Ascending aorta (tissue), 2 donors: Measurements from ENCODE around the gene GRK5. TPM values are rescaled to one million over a fixed set of nuclear protein-coding genes. Genes with fewer than 3 reads are reported as not detected.

Experiments
- DNase-seq, 2 donors: peaks; one replicate each; pipeline ENCODE4 v3.0.0-alpha.2; 2019; ENCODE audit warnings: low spot score in 2 of 2
- H3K27ac ChIP-seq, 2 donors: fragments of 200-600 bp; sonication (generic); one replicate each; pipeline ENCODE4 v1.5.1; 2016 to 2017; ENCODE audit warnings: mild to moderate bottlenecking in 1 of 2
- H3K27me3 ChIP-seq: fragments of 200-600 bp; sonication (generic); one replicate; pipeline ENCODE4 v1.5.1; 2017
- H3K36me3 ChIP-seq, 2 donors: fragments of 200-600 bp; sonication (generic); one replicate each; pipeline ENCODE4 v1.5.1; 2016
- H3K4me1 ChIP-seq, 2 donors: fragments of 200-600 bp; sonication (generic); one replicate each; pipeline ENCODE4 v1.5.1; 2016 to 2017; ENCODE audit warnings: mild to moderate bottlenecking in 1 of 2
- H3K4me3 ChIP-seq, 2 donors: fragments of 200-600 bp; sonication (generic); one replicate each; pipeline ENCODE4 v1.5.1; 2016 to 2017; ENCODE audit warnings: mild to moderate bottlenecking in 1 of 2
- H3K9me3 ChIP-seq, 2 donors: fragments of 200-600 bp; sonication (generic); one replicate each; pipeline ENCODE4 v1.5.1; 2016
- CTCF ChIP-seq, 3 experiments: fragments of 200-600 bp in 2 of 3; fragments of 450-650 bp in 1 of 3; sonication (generic) in 2 of 3; IDR thresholded peaks; one replicate each; pipeline ENCODE4 v1.5.1; 2016 to 2019; ENCODE audit warnings: antibody characterized with exemption in 3 of 3, mild to moderate bottlenecking in 1 of 3, moderate library complexity in 1 of 3
- intact Hi-C: fragments of 100-400 bp; cut with DNase I; formaldehyde crosslinking; loops from one replicate; pipeline ENCODE4 v1.15.1; 2023
- total RNA-seq: library from RNA; depleted of rRNA; stranded (reverse); fragments of >200 nt; gene quantifications from one replicate; pipeline ENCODE4 v1.1.0, GENCODE V29; 2016

GRK5 gene
- total RNA-seq, 1 donor from 2014 or later = 75.5 TPM

- Histone ChIP-seq H3K9me3 (no peaks in the 10 kb centered on the region), H3K27me3 (no peaks in the 10 kb centered on the region), H3K4me3 (no peak overlapping the region), H3K36me3 (no peaks in the 10 kb centered on the region), H3K27ac (peak overlapping the region; percentile 58 to 66), H3K4me1 (peaks cover 43 to 85% of the 10 kb centered on the region in 2 donors)
- intact Hi-C loops = no loop called here
- no peak for DNase-seq
- no peak for TF ChIP-seq CTCF (IDR thresholded peaks at IDR 0.05)
Observed at GRCh38 chr10:119217991-119218490, 10.7 kb downstream of the GRK5 start.

GRCh38 chr10:119219871-119220270, 12.5 kb downstream of the GRK5 start:
- no peak overlapping the region for H3K4me3 ChIP-seq
- H3K4me1 ChIP-seq = peaks cover 47 to 93% of the 10 kb centered on the region in 2 donors

GRCh38 chr10:119221201-119221600, 13.8 kb downstream of the GRK5 start:
- peak overlapping the region; percentile 88 to 90 for H3K27ac ChIP-seq
- no peaks in the 10 kb centered on the region for H3K9me3 ChIP-seq
- intact Hi-C loops = no loop called here
- no peak for TF ChIP-seq CTCF (IDR thresholded peaks at IDR 0.05)
- peaks cover 47 to 93% of the 10 kb centered on the region in 2 donors for H3K4me1 ChIP-seq
- H3K27me3 ChIP-seq = no peaks in the 10 kb centered on the region
- no peaks in the 10 kb centered on the region for H3K36me3 ChIP-seq
- peak overlapping the region in 1 of 2 donors; percentile 7 for H3K4me3 ChIP-seq
- no peak for DNase-seq

More at GRCh38 chr10:119219871-119220270, 12.5 kb downstream of the GRK5 start:
- no peak for DNase-seq
- Histone ChIP-seq H3K27ac (peak overlapping the region; percentile 88 to 90), H3K36me3 (no peaks in the 10 kb centered on the region), H3K9me3 (no peaks in the 10 kb centered on the region), H3K27me3 (no peaks in the 10 kb centered on the region)
- TF ChIP-seq CTCF (IDR thresholded peaks at IDR 0.05) = no peak
- intact Hi-C loops = no loop called here

GRCh38 chr10:119221666-119222065, 14.3 kb downstream of the GRK5 start:
- H3K27me3 ChIP-seq = no peaks in the 10 kb centered on the region
- no peak for DNase-seq
- peak overlapping the region; percentile 88 to 90 for H3K27ac ChIP-seq
- TF ChIP-seq CTCF (IDR thresholded peaks at IDR 0.05) = no peak
- H3K4me3 ChIP-seq = no peak overlapping the region
- no peaks in the 10 kb centered on the region for H3K36me3 ChIP-seq
- intact Hi-C loops = no loop called here
- peaks cover 50 to 91% of the 10 kb centered on the region in 2 donors for H3K4me1 ChIP-seq
- no peaks in the 10 kb centered on the region for H3K9me3 ChIP-seq

- Histone ChIP-seq H3K4me3 (peak overlapping the region in 1 of 2 donors; percentile 45), H3K4me1 (peaks cover 51 to 86% of the 10 kb centered on the region in 2 donors), H3K36me3 (no peaks in the 10 kb centered on the region), H3K27ac (peak overlapping the region; percentile 88 to 90), H3K9me3 (no peaks in the 10 kb centered on the region), H3K27me3 (no peaks in the 10 kb centered on the region)
- DNase-seq = no peak
- intact Hi-C loops = no loop called here
- TF ChIP-seq CTCF (IDR thresholded peaks at IDR 0.05) = no peak
Observed at GRCh38 chr10:119222537-119222936, 15.2 kb downstream of the GRK5 start.

GRCh38 chr10:119222966-119223386, 15.6 kb downstream of the GRK5 start:
- Histone ChIP-seq H3K4me1 (peaks cover 47 to 81% of the 10 kb centered on the region in 2 donors), H3K4me3 (peak overlapping the region in 1 of 2 donors; percentile 45), H3K27me3 (no peaks in the 10 kb centered on the region), H3K9me3 (no peaks in the 10 kb centered on the region), H3K36me3 (no peaks in the 10 kb centered on the region), H3K27ac (peak overlapping the region; percentile 88 to 90)
- no peak for DNase-seq
- TF ChIP-seq CTCF (IDR thresholded peaks at IDR 0.05) = no peak
- intact Hi-C loops = no loop called here
